Neural cell (in vitro differentiated cells): ENCODE measurements around the gene PARVB. TPM values are rescaled to one million over a fixed set of nuclear protein-coding genes. Genes with fewer than 3 reads are reported as not detected.

Source experiments
- H2AFZ ChIP-seq: fragments of 200-600, 300-800 bp; sonication (generic), shearing (Covaris generic); 2 replicates; pipeline ENCODE4 v1.6.0; 2014; ENCODE audit warnings: low read depth, mild to moderate bottlenecking, antibody characterized with exemption, low read length, moderate library complexity
- H3F3A ChIP-seq: fragments of 200-600 bp; shearing (Covaris generic); 2 replicates; pipeline ENCODE4 v1.6.1; 2016; ENCODE audit warnings: mild to moderate bottlenecking, moderate library complexity, mixed read lengths, antibody characterized with exemption, low read length; ENCODE audit not compliant: insufficient read depth, poor library complexity, severe bottlenecking
- H3K27ac ChIP-seq: fragments of 200-600, 300-800 bp; sonication (generic), shearing (Covaris generic); 2 replicates; pipeline ENCODE4 v1.5.1; 2014; ENCODE audit warnings: mild to moderate bottlenecking, low read length, moderate library complexity
- H3K27me3 ChIP-seq: fragments of 300-800, 200-600 bp; sonication (generic), shearing (Covaris generic); 2 replicates; pipeline ENCODE4 v1.6.0; 2014; ENCODE audit warnings: mild to moderate bottlenecking, low read depth, low read length, moderate library complexity; ENCODE audit not compliant: insufficient read depth
- H3K36me3 ChIP-seq: fragments of 300-800, 200-600 bp; sonication (generic), shearing (Covaris generic); 2 replicates; pipeline ENCODE4 v1.5.1; 2014; ENCODE audit warnings: mild to moderate bottlenecking, antibody characterized with exemption, low read length, moderate library complexity; ENCODE audit not compliant: insufficient read depth
- H3K4me2 ChIP-seq: fragments of 300-800, 200-600 bp; sonication (generic), shearing (Covaris generic); 2 replicates; pipeline ENCODE4 v1.6.0; 2014; ENCODE audit warnings: mild to moderate bottlenecking, low read length
- H3K4me3 ChIP-seq: fragments of 300-800, 200-600 bp; sonication (generic), shearing (Covaris generic); 2 replicates; pipeline ENCODE4 v1.5.1; 2014; ENCODE audit warnings: mild to moderate bottlenecking, low read length, moderate library complexity
- H3K79me2 ChIP-seq: fragments of 200-600 bp; shearing (Covaris generic); replicated peaks from 2 replicates; pipeline ENCODE4 v1.6.0; 2014; ENCODE audit warnings: mild to moderate bottlenecking, low read length, moderate library complexity; ENCODE audit not compliant: insufficient read depth
- H3K9ac ChIP-seq: fragments of 300-800, 200-600 bp; sonication (generic), shearing (Covaris generic); 2 replicates; pipeline ENCODE4 v1.6.1; 2016; ENCODE audit warnings: mild to moderate bottlenecking, low read length, mixed read lengths
- H3K9me2 ChIP-seq: fragments of 200-600 bp; shearing (Covaris generic); 2 replicates; pipeline ENCODE4 v1.6.1; 2016; ENCODE audit warnings: mild to moderate bottlenecking, low read length, mixed read lengths; ENCODE audit not compliant: insufficient read depth
- H3K9me3 ChIP-seq: fragments of 200-600, 300-800 bp; sonication (generic), shearing (Covaris generic); 2 replicates; pipeline ENCODE4 v1.6.1; 2016; ENCODE audit warnings: mild to moderate bottlenecking, mixed run types, low read length, moderate library complexity, mixed read lengths
- H4K20me1 ChIP-seq: fragments of 200-600 bp; shearing (Covaris generic); 2 replicates; pipeline ENCODE4 v1.6.1; 2016; ENCODE audit warnings: mild to moderate bottlenecking, mixed run types; ENCODE audit not compliant: insufficient read depth
- EP300 ChIP-seq: fragments of 450-650 bp; conservative IDR thresholded peaks from 2 replicates; pipeline ENCODE4 v1.6.1; 2014; ENCODE audit warnings: antibody characterized with exemption, mild to moderate bottlenecking, moderate library complexity; ENCODE audit not compliant: poor library complexity, severe bottlenecking
- EZH2 ChIP-seq: fragments of 200-600, 300-800 bp; shearing (Covaris generic), sonication (generic); IDR thresholded peaks from 2 replicates; pipeline ENCODE4 v1.6.1; 2014; ENCODE audit warnings: antibody characterized with exemption, low read length, borderline replicate concordance, mild to moderate bottlenecking; ENCODE audit not compliant: insufficient read depth, poor library complexity, severe bottlenecking
- MXI1 ChIP-seq: fragments of 450-650 bp; conservative IDR thresholded peaks from 2 replicates; pipeline ENCODE4 v1.6.1; 2014; ENCODE audit warnings: antibody characterized with exemption, mild to moderate bottlenecking; ENCODE audit not compliant: poor library complexity, severe bottlenecking
- POLR2AphosphoS5 ChIP-seq: IDR thresholded peaks from 2 replicates; pipeline ENCODE4 v1.6.1; 2012
- RAD21 ChIP-seq: fragments of 450-650 bp; conservative IDR thresholded peaks from 2 replicates; pipeline ENCODE4 v1.6.1; 2014; ENCODE audit warnings: antibody characterized with exemption, mild to moderate bottlenecking, moderate library complexity
- REST ChIP-seq: IDR thresholded peaks from 2 replicates; pipeline ENCODE4 v1.6.1; 2012; ENCODE audit warnings: borderline replicate concordance
- SMC3 ChIP-seq: fragments of 450-650 bp; conservative IDR thresholded peaks from 2 replicates; pipeline ENCODE4 v1.6.1; 2014; ENCODE audit warnings: antibody characterized with exemption, mild to moderate bottlenecking, moderate library complexity; ENCODE audit not compliant: poor library complexity
- TAF1 ChIP-seq: IDR thresholded peaks from 2 replicates; pipeline ENCODE4 v1.6.1; 2012; ENCODE audit warnings: low read depth
- polyA plus RNA-seq: library from polyadenylated mRNA; depleted of rRNA; stranded (reverse); fragments of >200 nt; gene quantifications from 2 replicates; pipeline ENCODE4 v1.2.3, GENCODE V29; 2014
- TF ChIP-seq, protein P1 (sequence below): fragments of 450-650 bp; IDR thresholded peaks from 2 replicates; pipeline ENCODE4 v1.5.1; 2014; ENCODE audit warnings: antibody characterized with exemption, mild to moderate bottlenecking, moderate library complexity; ENCODE audit not compliant: poor library complexity, severe bottlenecking

PARVB gene
- polyA plus RNA-seq, 1 donor from 2014 or later: 1.2 TPM

GRCh38 chr22:44133901-44134571 is 109.9 kb downstream of the PARVB start:
- H4K20me1 ChIP-seq: no peaks in the 10 kb centered on the region
- no peaks in the 10 kb centered on the region for H3F3A ChIP-seq
- no peaks in the 10 kb centered on the region for H3K9me2 ChIP-seq
- H3K4me3 ChIP-seq: no peak overlapping the region
- H3K9me3 ChIP-seq: no peaks in the 10 kb centered on the region
- no peaks in the 10 kb centered on the region for H3K79me2 ChIP-seq
- H2AFZ ChIP-seq: no peak overlapping the region
- no peak overlapping the region for H3K27ac ChIP-seq
- no peak overlapping the region for H3K4me2 ChIP-seq
- H3K9ac ChIP-seq: no peak overlapping the region
- no peaks in the 10 kb centered on the region for H3K27me3 ChIP-seq
- TF ChIP-seq EP300: no peak
- no peak for TF ChIP-seq MXI1
- TF ChIP-seq SMC3: no peak
- no peak for TF ChIP-seq POLR2AphosphoS5
- no peak for TF ChIP-seq REST
- no peak for TF ChIP-seq RAD21
- TF ChIP-seq, protein P1, sequence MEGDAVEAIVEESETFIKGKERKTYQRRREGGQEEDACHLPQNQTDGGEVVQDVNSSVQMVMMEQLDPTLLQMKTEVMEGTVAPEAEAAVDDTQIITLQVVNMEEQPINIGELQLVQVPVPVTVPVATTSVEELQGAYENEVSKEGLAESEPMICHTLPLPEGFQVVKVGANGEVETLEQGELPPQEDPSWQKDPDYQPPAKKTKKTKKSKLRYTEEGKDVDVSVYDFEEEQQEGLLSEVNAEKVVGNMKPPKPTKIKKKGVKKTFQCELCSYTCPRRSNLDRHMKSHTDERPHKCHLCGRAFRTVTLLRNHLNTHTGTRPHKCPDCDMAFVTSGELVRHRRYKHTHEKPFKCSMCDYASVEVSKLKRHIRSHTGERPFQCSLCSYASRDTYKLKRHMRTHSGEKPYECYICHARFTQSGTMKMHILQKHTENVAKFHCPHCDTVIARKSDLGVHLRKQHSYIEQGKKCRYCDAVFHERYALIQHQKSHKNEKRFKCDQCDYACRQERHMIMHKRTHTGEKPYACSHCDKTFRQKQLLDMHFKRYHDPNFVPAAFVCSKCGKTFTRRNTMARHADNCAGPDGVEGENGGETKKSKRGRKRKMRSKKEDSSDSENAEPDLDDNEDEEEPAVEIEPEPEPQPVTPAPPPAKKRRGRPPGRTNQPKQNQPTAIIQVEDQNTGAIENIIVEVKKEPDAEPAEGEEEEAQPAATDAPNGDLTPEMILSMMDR: no peak
- no peak for TF ChIP-seq EZH2
- no peak for TF ChIP-seq TAF1
- H3K36me3 ChIP-seq: no peaks in the 10 kb centered on the region

- no peaks in the 10 kb centered on the region for H4K20me1 ChIP-seq
- no peak overlapping the region for H3K9ac ChIP-seq
- no peaks in the 10 kb centered on the region for H3K27me3 ChIP-seq
- H3K9me3 ChIP-seq: no peaks in the 10 kb centered on the region
- no peaks in the 10 kb centered on the region for H3F3A ChIP-seq
- H3K4me2 ChIP-seq: no peak overlapping the region
- no peaks in the 10 kb centered on the region for H3K79me2 ChIP-seq
- no peak overlapping the region for H3K27ac ChIP-seq
- no peaks in the 10 kb centered on the region for H3K9me2 ChIP-seq
- no peaks in the 10 kb centered on the region for H3K36me3 ChIP-seq
- TF ChIP-seq EP300 (no peak), TAF1 (no peak), RAD21 (no peak), EZH2 (no peak), MXI1 (no peak), REST (no peak), SMC3 (no peak), POLR2AphosphoS5 (no peak)
- TF ChIP-seq, protein P1: no peak
- no peak overlapping the region for H2AFZ ChIP-seq
- H3K4me3 ChIP-seq: no peak overlapping the region
Observed at GRCh38 chr22:44136112-44136511, 112.0 kb downstream of the PARVB start.
